Osteocyte (in vitro differentiated cells): Measurements from ENCODE around the gene ABCD3. TPM values are rescaled to one million over a fixed set of nuclear protein-coding genes. Genes with fewer than 3 reads are reported as not detected.

ENCODE experiments used
- DNase-seq: peaks from one replicate; pipeline ENCODE4 v3.0.0; 2021; ENCODE audit warnings: mixed read lengths; ENCODE audit not compliant: unreplicated experiment; ENCODE audit errors: extremely low spot score
- H3K27ac Mint-ChIP-seq: one replicate; pipeline ENCODE4 v1.8.0; 2021; ENCODE audit warnings: mild to moderate bottlenecking, mixed read lengths; ENCODE audit not compliant: unreplicated experiment
- H3K27me3 Mint-ChIP-seq: one replicate; pipeline ENCODE4 v1.8.0; 2021; ENCODE audit warnings: mixed read lengths; ENCODE audit not compliant: unreplicated experiment
- H3K36me3 Mint-ChIP-seq: one replicate; pipeline ENCODE4 v1.8.0; 2021; ENCODE audit warnings: mixed read lengths; ENCODE audit not compliant: unreplicated experiment
- H3K4me1 Mint-ChIP-seq: one replicate; pipeline ENCODE4 v1.8.0; 2021; ENCODE audit warnings: mixed read lengths; ENCODE audit not compliant: unreplicated experiment
- H3K4me3 Mint-ChIP-seq: one replicate; pipeline ENCODE4 v1.8.0; 2021; ENCODE audit warnings: mild to moderate bottlenecking, moderate library complexity, mixed read lengths; ENCODE audit not compliant: unreplicated experiment
- H3K9me3 Mint-ChIP-seq: one replicate; pipeline ENCODE4 v1.8.0; 2021; ENCODE audit warnings: mixed read lengths; ENCODE audit not compliant: unreplicated experiment
- CTCF ChIP-seq: fragments of 200-600 bp; sonication (generic); IDR thresholded peaks from 2 replicates; pipeline ENCODE4 v1.5.0; 2021; ENCODE audit warnings: antibody characterized with exemption, mild to moderate bottlenecking, moderate library complexity
- total RNA-seq: library from RNA; stranded (reverse); gene quantifications from 2 replicates; pipeline ENCODE4 v1.2.1, GENCODE V29; 2021

The ABCD3 gene
- total RNA-seq, 1 donor from 2014 or later: 39.0 TPM

- no peak overlapping the region for H3K27ac Mint-ChIP-seq
- no peak overlapping the region for H3K4me3 Mint-ChIP-seq
- no peaks in the 10 kb centered on the region for H3K4me1 Mint-ChIP-seq
- H3K9me3 Mint-ChIP-seq: no peaks in the 10 kb centered on the region
- H3K27me3 Mint-ChIP-seq: no peaks in the 10 kb centered on the region
- TF ChIP-seq CTCF: no peak
- peaks cover 21% of the 10 kb centered on the region for H3K36me3 Mint-ChIP-seq
- no peak for DNase-seq
Observed at GRCh38 chr1:94471271-94471670, 53.1 kb downstream of the ABCD3 start.

GRCh38 chr1:94475232-94475631, 57.0 kb downstream of the ABCD3 start:
- H3K4me1 Mint-ChIP-seq: no peaks in the 10 kb centered on the region
- no peak for DNase-seq
- TF ChIP-seq CTCF: no peak
- H3K9me3 Mint-ChIP-seq: no peaks in the 10 kb centered on the region
- H3K4me3 Mint-ChIP-seq: no peak overlapping the region
- H3K36me3 Mint-ChIP-seq: peaks cover 22% of the 10 kb centered on the region
- no peak overlapping the region for H3K27ac Mint-ChIP-seq
- no peaks in the 10 kb centered on the region for H3K27me3 Mint-ChIP-seq

GRCh38 chr1:94479682-94480081, 61.5 kb downstream of the ABCD3 start:
- Mint-ChIP-seq H3K4me3 (no peak overlapping the region), H3K27me3 (no peaks in the 10 kb centered on the region), H3K36me3 (peaks cover 21% of the 10 kb centered on the region), H3K27ac (no peak overlapping the region), H3K9me3 (no peaks in the 10 kb centered on the region), H3K4me1 (no peaks in the 10 kb centered on the region)
- no peak for TF ChIP-seq CTCF
- no peak for DNase-seq

GRCh38 chr1:94481473-94481933, 63.3 kb downstream of the ABCD3 start:
- Mint-ChIP-seq H3K4me1 (no peaks in the 10 kb centered on the region), H3K27ac (no peak overlapping the region)
- no peak for DNase-seq

GRCh38 chr1:94486990-94487389, 68.8 kb downstream of the ABCD3 start:
- H3K9me3 Mint-ChIP-seq: no peaks in the 10 kb centered on the region
- no peak for TF ChIP-seq CTCF
- H3K27me3 Mint-ChIP-seq: no peaks in the 10 kb centered on the region
- DNase-seq: no peak
- peaks cover 40% of the 10 kb centered on the region for H3K36me3 Mint-ChIP-seq
- H3K4me1 Mint-ChIP-seq: peaks cover 2% of the 10 kb centered on the region
- no peak overlapping the region for H3K4me3 Mint-ChIP-seq
- no peak overlapping the region for H3K27ac Mint-ChIP-seq

More at GRCh38 chr1:94481473-94481933, 63.3 kb downstream of the ABCD3 start:
- peak; percentile 85 for TF ChIP-seq CTCF
- no peak overlapping the region for H3K4me3 Mint-ChIP-seq
- H3K36me3 Mint-ChIP-seq: peaks cover 23% of the 10 kb centered on the region
- H3K27me3 Mint-ChIP-seq: no peaks in the 10 kb centered on the region
- H3K9me3 Mint-ChIP-seq: no peaks in the 10 kb centered on the region
